Esophagus muscularis mucosa (tissue), 4 donors: Measurements from ENCODE around the gene TCTN1. TPM values are rescaled to one million over a fixed set of nuclear protein-coding genes. Genes with fewer than 3 reads are reported as not detected.
"Not testable (repeated sequence)": the region's sequence is repeated elsewhere in the genome, so short reads cannot be mapped to it uniquely, and the experiment has no call there.

ENCODE experiments used
- DNase-seq: peaks from one replicate; pipeline ENCODE4 v3.0.0-alpha.2; 2017; ENCODE audit errors: extremely low spot score
- H3K27ac ChIP-seq, 4 donors: fragments of 200-600 bp; sonication (generic); replicated peaks in 1 of 4; 1 replicate in 3 of 4; 2 replicates in 1 of 4; pipeline ENCODE4 v1.5.1; 2016 to 2019; ENCODE audit warnings: mild to moderate bottlenecking in 1 of 4
- H3K27me3 ChIP-seq, 4 donors: fragments of 200-600 bp; sonication (generic); one replicate each; pipeline versions ENCODE4 v1.5.1 to v1.6.0; 2016 to 2019
- H3K36me3 ChIP-seq, 4 donors: fragments of 200-600 bp; sonication (generic); one replicate each; pipeline ENCODE4 v1.5.1; 2016 to 2019
- H3K4me1 ChIP-seq, 4 donors: fragments of 200-600 bp; sonication (generic); one replicate each; pipeline ENCODE4 v1.5.1; 2016 to 2019
- H3K4me3 ChIP-seq, 4 donors: fragments of 200-600 bp; sonication (generic); 1 replicate in 2 of 4; 2 replicates in 2 of 4; pipeline ENCODE4 v1.5.1; 2016 to 2019; ENCODE audit warnings: mild to moderate bottlenecking in 4 of 4, moderate library complexity in 1 of 4
- H3K9me3 ChIP-seq, 4 donors: fragments of 200-600 bp; sonication (generic); 1 replicate in 3 of 4; 2 replicates in 1 of 4; pipeline ENCODE4 v1.5.1; 2016 to 2019
- CTCF ChIP-seq, 3 experiments: fragments of 200-600 bp in 2 of 3; fragments of 450-650 bp in 1 of 3; sonication (generic) in 2 of 3; IDR thresholded peaks; one replicate each; pipeline ENCODE4 v1.5.1; 2017 to 2019; ENCODE audit warnings: antibody characterized with exemption in 3 of 3, mild to moderate bottlenecking in 2 of 3, moderate library complexity in 1 of 3
- EP300 ChIP-seq: sonication (generic); formaldehyde crosslinking; IDR thresholded peaks from one replicate; pipeline ENCODE4 v1.6.1; 2017; ENCODE audit warnings: antibody characterized with exemption
- POLR2A ChIP-seq: fragments of 450-650 bp; IDR thresholded peaks from one replicate; pipeline ENCODE4 v1.6.1; 2017; ENCODE audit warnings: antibody characterized with exemption, moderate library complexity, mild to moderate bottlenecking, low read depth
- POLR2AphosphoS5 ChIP-seq, 2 donors: sonication (generic); formaldehyde crosslinking; IDR thresholded peaks; one replicate each; pipeline ENCODE4 v1.6.1; 2017; ENCODE audit warnings: antibody characterized with exemption in 2 of 2
- WGBS: methylation state at CpG from one replicate; pipeline ENCODE4 v1.1.5; 2018; 5-methylcytosine and 5-hydroxymethylcytosine counted together
- intact Hi-C: fragments of 100-400 bp; cut with DNase I; formaldehyde crosslinking; loops from one replicate; pipeline ENCODE4 v1.15.1; 2023
- total RNA-seq, 4 donors: library from RNA; depleted of rRNA; stranded (reverse); fragments of >200 nt; gene quantifications; one replicate each; pipeline versions ENCODE4 v1.1.0 to v1.2.1, GENCODE V29; 2016

TCTN1 gene
- total RNA-seq, 4 donors from 2014 or later, result 17.4 to 26.2 (median 21.4) TPM

- TF ChIP-seq POLR2A (no peak), POLR2AphosphoS5 (IDR thresholded peaks at IDR 0.05) (no peak), EP300 (no peak), CTCF (IDR thresholded peaks at IDR 0.05) (no peak)
- Histone ChIP-seq H3K4me3 (no peak overlapping the region), H3K36me3 (no peaks in the 10 kb centered on the region), H3K27ac (no peak overlapping the region), H3K9me3 (peaks cover 0 to 8% (median 2%) of the 10 kb centered on the region in 4 donors), H3K27me3 (no peaks in the 10 kb centered on the region), H3K4me1 (peaks cover 38 to 53% (median 43%) of the 10 kb centered on the region in 4 donors)
- WGBS, result no CpG with 5 or more reads among the region's 6 CpGs
- intact Hi-C loops, result no loop called here
- no peak for DNase-seq
Measured at GRCh38 chr12:110568752-110569151, 45.2 kb upstream of the TCTN1 start.

- H3K27ac ChIP-seq, intact Hi-C loops, H3K9me3 ChIP-seq, DNase-seq, H3K4me3 ChIP-seq, H3K27me3 ChIP-seq, H3K36me3 ChIP-seq: not testable (repeated sequence)
- peaks cover 34 to 53% (median 44%) of the 10 kb centered on the region in 4 donors for H3K4me1 ChIP-seq
- WGBS, result 57% methylated on average over 1 of the region's 2 CpGs
Measured at GRCh38 chr12:110569838-110570237, 44.1 kb upstream of the TCTN1 start.

- peaks cover 33 to 53% (median 44%) of the 10 kb centered on the region in 4 donors for H3K4me1 ChIP-seq
- WGBS, result 100% methylated on average over 16 of the region's 16 CpGs
- DNase-seq, H3K27me3 ChIP-seq, H3K36me3 ChIP-seq, H3K9me3 ChIP-seq, H3K4me3 ChIP-seq, intact Hi-C loops, H3K27ac ChIP-seq: not testable (repeated sequence)
Measured at GRCh38 chr12:110570798-110571197, 43.1 kb upstream of the TCTN1 start.

- Histone ChIP-seq H3K27me3 (no peaks in the 10 kb centered on the region), H3K36me3 (no peaks in the 10 kb centered on the region), H3K4me1 (peaks cover 53 to 64% (median 58%) of the 10 kb centered on the region in 4 donors), H3K27ac (peak overlapping the region in 1 of 4 donors; percentile 37), H3K9me3 (peaks cover 0 to 8% (median 2%) of the 10 kb centered on the region in 4 donors), H3K4me3 (no peak overlapping the region)
- intact Hi-C loops, result no loop called here
- DNase-seq, result no peak
- TF ChIP-seq POLR2AphosphoS5 (IDR thresholded peaks at IDR 0.05), result no peak
- TF ChIP-seq POLR2A, result no peak
- no peak for TF ChIP-seq CTCF (IDR thresholded peaks at IDR 0.05)
- no peak for TF ChIP-seq EP300
- 59% methylated on average over 1 of the region's 1 CpG for WGBS
Measured at GRCh38 chr12:110574044-110574443, 39.9 kb upstream of the TCTN1 start.

- H3K4me3 ChIP-seq, DNase-seq, intact Hi-C loops, H3K9me3 ChIP-seq, H3K36me3 ChIP-seq, H3K27me3 ChIP-seq: not testable (repeated sequence)
- WGBS, result 89% methylated on average over 10 of the region's 10 CpGs
- peak overlapping the region; percentile 4 to 37 (median 18) for H3K27ac ChIP-seq
- peaks cover 61 to 68% (median 65%) of the 10 kb centered on the region in 4 donors for H3K4me1 ChIP-seq
Measured at GRCh38 chr12:110574717-110575230, 39.2 kb upstream of the TCTN1 start.

- TF ChIP-seq EP300, result no peak
- no peak for TF ChIP-seq CTCF (IDR thresholded peaks at IDR 0.05)
- no peak for TF ChIP-seq POLR2AphosphoS5 (IDR thresholded peaks at IDR 0.05)
- no peak for TF ChIP-seq POLR2A
- H3K9me3 ChIP-seq, result peaks cover 0 to 8% (median 2%) of the 10 kb centered on the region in 4 donors
- 28% methylated on average over 1 of the region's 1 CpG for WGBS
- H3K4me3 ChIP-seq, result no peak overlapping the region
- peaks cover 66 to 73% (median 71%) of the 10 kb centered on the region in 4 donors for H3K4me1 ChIP-seq
- no peak for DNase-seq
- H3K27ac ChIP-seq, result peak overlapping the region in 3 of 4 donors; percentile 4 to 28 (median 7)
- intact Hi-C loops, result no loop called here
- no peaks in the 10 kb centered on the region for H3K36me3 ChIP-seq
- no peaks in the 10 kb centered on the region for H3K27me3 ChIP-seq
Measured at GRCh38 chr12:110575326-110575725, 38.6 kb upstream of the TCTN1 start.
